ENCODE measurements around the gene TUBA3E.
"Not testable (repeated sequence)": the region's sequence is repeated elsewhere in the genome, so short reads cannot be mapped to it uniquely, and the experiment has no call there.

The TUBA3E gene

GRCh38 chr2:130160838-130161705 is 37.2 kb downstream of the TUBA3E start:
- DNase-seq (ENCODE audit: low spot score), result not testable (repeated sequence)

GRCh38 chr2:130160131-130160530 is 38.1 kb downstream of the TUBA3E start:
- DNase-seq (ENCODE audit: low spot score), result peak; percentile 23

GRCh38 chr2:130159376-130159775 is 38.9 kb downstream of the TUBA3E start:
- DNase-seq (ENCODE audit: low spot score), result not testable (repeated sequence)

GRCh38 chr2:130158631-130159030 is 39.6 kb downstream of the TUBA3E start:
- no peak for DNase-seq (ENCODE audit: low spot score)

GRCh38 chr2:130157825-130158514 is 40.3 kb downstream of the TUBA3E start:
- DNase-seq (ENCODE audit: low spot score), result not testable (repeated sequence)

GRCh38 chr2:130157354-130157753 is 40.9 kb downstream of the TUBA3E start:
- DNase-seq (ENCODE audit: low spot score), result not testable (repeated sequence)

GRCh38 chr2:130156624-130157004 is 41.6 kb downstream of the TUBA3E start:
- DNase-seq (ENCODE audit: low spot score), result no peak

GRCh38 chr2:130155956-130156623 is 42.1 kb downstream of the TUBA3E start:
- peak; percentile 69 for DNase-seq (ENCODE audit: low spot score)

GRCh38 chr2:130154773-130155765 is 43.2 kb downstream of the TUBA3E start:
- no peak for DNase-seq (ENCODE audit: low spot score)

GRCh38 chr2:130154423-130154770 is 43.8 kb downstream of the TUBA3E start:
- DNase-seq (ENCODE audit: low spot score), result not testable (repeated sequence)

GRCh38 chr2:130153721-130154422 is 44.4 kb downstream of the TUBA3E start:
- DNase-seq (ENCODE audit: low spot score), result not testable (repeated sequence)

GRCh38 chr2:130152816-130153595 is 45.2 kb downstream of the TUBA3E start:
- no peak for DNase-seq (ENCODE audit: low spot score)

- DNase-seq (ENCODE audit: low spot score), result not testable (repeated sequence)
Observed at GRCh38 chr2:130152136-130152815, 46.0 kb downstream of the TUBA3E start.

GRCh38 chr2:130151145-130151512 is 47.1 kb downstream of the TUBA3E start:
- not testable (repeated sequence) for DNase-seq (ENCODE audit: low spot score)

GRCh38 chr2:130150181-130151144 is 47.8 kb downstream of the TUBA3E start:
- DNase-seq (ENCODE audit: low spot score), result no peak

- DNase-seq (ENCODE audit: low spot score), result not testable (repeated sequence)
Observed at GRCh38 chr2:130148515-130148914, 49.7 kb downstream of the TUBA3E start.

- DNase-seq (ENCODE audit: low spot score), result peak; percentile 57
Observed at GRCh38 chr2:130145006-130145414, 53.2 kb downstream of the TUBA3E start, which contains the start of gene CCDC74B. TSS of gene CCDC74B (minus strand) at chr2:130145112. CDS start at chr2:130144996, 116 bp downstream.

All from kidney tubule cell (primary cell).